Fibroblast of lung (primary cell): ENCODE data around the gene FAM43B. TPM values are rescaled to one million over a fixed set of nuclear protein-coding genes. Genes with fewer than 3 reads are reported as not detected.

Experiments
- DNase-seq, 2 donors: peaks; one replicate each; pipeline versions ENCODE4 v3.0.0 to v3.0.0-alpha.2; 2010; ENCODE audit warnings: low read depth in 2 of 2
- H2AFZ ChIP-seq: 2 replicates; pipeline ENCODE4 v1.5.1; 2012; ENCODE audit warnings: low read length, control low read depth, inconsistent platforms
- H3K27ac ChIP-seq: 2 replicates; pipeline ENCODE4 v1.5.1; 2011; ENCODE audit warnings: low read length, control low read depth; ENCODE audit not compliant: insufficient read depth
- H3K27me3 ChIP-seq: 2 replicates; pipeline ENCODE4 v1.5.1; 2011; ENCODE audit warnings: mild to moderate bottlenecking, low read length; ENCODE audit not compliant: control insufficient read depth, insufficient read depth
- H3K36me3 ChIP-seq: 2 replicates; pipeline ENCODE4 v1.5.1; 2011; ENCODE audit warnings: low read length; ENCODE audit not compliant: control insufficient read depth, insufficient read depth
- H3K4me1 ChIP-seq: 2 replicates; pipeline ENCODE4 v1.5.1; 2011; ENCODE audit warnings: low read length; ENCODE audit not compliant: control insufficient read depth, insufficient read depth; ENCODE audit errors: extremely low read depth
- H3K4me2 ChIP-seq: 2 replicates; pipeline ENCODE4 v1.5.1; 2011; ENCODE audit warnings: low read length, control low read depth; ENCODE audit not compliant: insufficient read depth; ENCODE audit errors: extremely low read depth
- H3K4me3 ChIP-seq, 4 experiments: fragments of 200-600 bp in 1 of 4; sonication (generic) in 1 of 4; replicated peaks in 1 of 4; 2 replicates each; pipeline ENCODE4 v1.5.1; 2011 to 2016; ENCODE audit warnings: low read length in 4 of 4, low read depth in 3 of 4, mild to moderate bottlenecking in 3 of 4, control low read depth in 2 of 4, inconsistent platforms in 1 of 4, mixed read lengths in 1 of 4; ENCODE audit not compliant: insufficient read depth in 1 of 4; ENCODE audit errors: control extremely low read depth in 1 of 4
- H3K79me2 ChIP-seq: 2 replicates; pipeline ENCODE4 v1.5.1; 2012; ENCODE audit warnings: mild to moderate bottlenecking, low read length, inconsistent platforms; ENCODE audit not compliant: control insufficient read depth, insufficient read depth
- H3K9ac ChIP-seq: 2 replicates; pipeline ENCODE4 v1.5.1; 2011; ENCODE audit warnings: mild to moderate bottlenecking, low read length, control low read depth; ENCODE audit not compliant: insufficient read depth
- H3K9me3 ChIP-seq: 2 replicates; pipeline ENCODE4 v1.5.1; 2012; ENCODE audit warnings: low read depth, low read length; ENCODE audit not compliant: control insufficient read depth, insufficient read depth
- H4K20me1 ChIP-seq: 2 replicates; pipeline ENCODE4 v1.5.1; 2011; ENCODE audit warnings: low read length; ENCODE audit not compliant: control insufficient read depth, insufficient read depth; ENCODE audit errors: extremely low read depth
- CTCF ChIP-seq, 2 donors: IDR thresholded peaks in 1 of 2; conservative IDR thresholded peaks in 1 of 2; 1 replicate in 1 of 2; 2 replicates in 1 of 2; pipeline ENCODE4 v1.5.1; 2011 to 2012; ENCODE audit warnings: low read length in 2 of 2, control low read depth in 1 of 2, inconsistent platforms in 1 of 2, low read depth in 1 of 2, mild to moderate bottlenecking in 1 of 2
- EZH2 ChIP-seq: IDR thresholded peaks from 2 replicates; pipeline ENCODE4 v1.5.1; 2012; ENCODE audit warnings: low read length, control low read depth, mild to moderate bottlenecking; ENCODE audit errors: missing control alignments
- polyA plus RNA-seq, 2 donors: library from polyadenylated mRNA; depleted of rRNA in 1 of 2; stranded (reverse) in 1 of 2; unstranded in 1 of 2; fragments of >200 nt; gene quantifications; 2 replicates each; pipeline ENCODE4 v1.2.1, GENCODE V29; 2011 to 2012; ENCODE audit warnings: missing spikeins in 1 of 2
- total RNA-seq: library from RNA; depleted of rRNA; stranded (reverse); fragments of >200 nt; gene quantifications from 2 replicates; pipeline ENCODE4 v1.2.1, GENCODE V29; 2014

The FAM43B gene
- total and polyA plus RNA-seq, 2 donors (not counting 1 experiment from before 2014, with no cell fraction given) = not detected

DNA sequence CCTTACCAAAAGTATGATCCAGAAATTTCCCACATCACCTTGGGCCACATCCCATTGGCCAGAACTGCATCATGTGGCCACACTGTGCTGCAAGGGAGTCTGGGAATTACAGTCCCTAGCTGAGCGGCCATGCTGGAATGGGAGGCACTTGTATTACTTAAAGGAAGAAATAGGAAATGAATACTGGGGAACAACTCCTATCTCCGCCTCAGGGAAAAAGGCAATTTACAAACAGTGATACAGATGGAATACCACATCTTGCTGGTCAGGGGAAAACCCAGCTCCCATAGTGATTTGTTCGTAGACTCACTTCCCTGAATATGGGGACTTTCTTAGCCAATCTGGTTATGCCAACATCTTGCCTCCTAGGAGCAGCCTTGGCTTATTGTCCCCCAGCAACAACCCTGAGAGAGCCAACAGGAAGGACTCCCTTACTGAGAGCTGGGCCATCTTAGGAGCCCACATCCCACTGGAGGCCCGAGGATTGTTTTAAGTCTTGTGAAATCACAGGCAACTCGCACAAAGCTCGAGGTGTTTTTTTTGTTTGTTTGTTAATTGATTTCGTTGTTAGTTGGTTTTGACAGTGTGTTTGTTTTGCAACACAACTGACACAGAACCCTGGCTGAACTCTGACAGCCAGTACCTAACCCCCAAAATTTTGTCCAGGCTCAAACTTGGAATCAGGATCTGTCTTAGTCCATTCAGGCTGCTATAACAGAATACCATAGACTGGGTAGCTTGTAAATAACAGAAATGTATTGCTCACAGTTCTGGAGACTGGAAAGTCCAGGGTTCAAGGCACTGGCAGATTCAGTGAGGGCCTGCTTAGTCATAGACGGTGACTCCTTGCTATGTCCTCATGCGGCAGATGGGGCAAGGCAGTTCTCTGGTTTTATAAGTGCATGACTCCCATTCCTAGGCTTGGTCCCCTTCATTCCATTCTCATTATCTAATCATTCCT, 51.4 kb downstream of the FAM43B start:
- Histone ChIP-seq H3K27me3 (no peaks in the 10 kb centered on the region), H2AFZ (no peak overlapping the region), H3K27ac (peak overlapping the region; percentile 55), H3K4me2 (no peak overlapping the region), H3K9ac (no peak overlapping the region), H3K4me1 (peaks cover 15% of the 10 kb centered on the region), H4K20me1 (no peaks in the 10 kb centered on the region), H3K36me3 (no peaks in the 10 kb centered on the region), H3K79me2 (no peaks in the 10 kb centered on the region), H3K4me3 (no peak overlapping the region), H3K9me3 (no peaks in the 10 kb centered on the region)
- TF ChIP-seq CTCF (conservative IDR thresholded peaks at IDR 0.05 in 1 of 2, IDR thresholded peaks at IDR 0.05 in 1 of 2; ENCODE audit: low read depth in 1 of 2, low read length in 2 of 2) (no peak), EZH2 (no peak)
- peak; percentile 60 to 96 for DNase-seq

Other genes starting within 250 kb of the FAM43B start
- 44.2 and 79.9 TPM in 2 replicates for gene CAMK2N1, start 66.4 kb upstream of the FAM43B start, total RNA-seq
- 94.9 and 156 TPM in 2 replicates for gene CAMK2N1, start 66.4 kb upstream of the FAM43B start, polyA plus RNA-seq
- gene MUL1, start 44.4 kb upstream of the FAM43B start, total RNA-seq = 21.8 and 26.9 TPM in 2 replicates
- 25.7 and 31.9 TPM in 2 replicates for gene MUL1, start 44.4 kb upstream of the FAM43B start, polyA plus RNA-seq
- 0.50 TPM in 1 of 2 replicates, not detected in the other for gene CDA, start 36.5 kb downstream of the FAM43B start, total RNA-seq
- gene CDA, start 36.5 kb downstream of the FAM43B start, polyA plus RNA-seq = 3.0 and 4.2 TPM in 2 replicates
- 87.8 and 106 TPM in 2 replicates for gene PINK1, start 80.9 kb downstream of the FAM43B start, total RNA-seq
- gene PINK1, start 80.9 kb downstream of the FAM43B start, polyA plus RNA-seq = 36.9 and 51.9 TPM in 2 replicates
- gene DDOST, start 108.8 kb downstream of the FAM43B start, total RNA-seq = 263 and 319 TPM in 2 replicates
- 372 and 396 TPM in 2 replicates for gene DDOST, start 108.8 kb downstream of the FAM43B start, polyA plus RNA-seq
- gene KIF17, start 165.4 kb downstream of the FAM43B start, total RNA-seq = 1.3 and 1.8 TPM in 2 replicates
- gene KIF17, start 165.4 kb downstream of the FAM43B start, polyA plus RNA-seq = 1.4 and 3.0 TPM in 2 replicates
- gene SH2D5, start 180.1 kb downstream of the FAM43B start, total RNA-seq = 2.3 and 5.0 TPM in 2 replicates
- 3.6 and 7.3 TPM in 2 replicates for gene SH2D5, start 180.1 kb downstream of the FAM43B start, polyA plus RNA-seq
- 254 and 255 TPM in 2 replicates for gene HP1BP3, start 234.7 kb downstream of the FAM43B start, total RNA-seq
- 200 and 201 TPM in 2 replicates for gene HP1BP3, start 234.7 kb downstream of the FAM43B start, polyA plus RNA-seq